Measurements from ENCODE around the gene FXYD6.

The FXYD6 gene

GRCh38 chr11:117884994-117885393 lies 8.5 kb upstream of the FXYD6 start:
- no peak for DNase-seq

DNA sequence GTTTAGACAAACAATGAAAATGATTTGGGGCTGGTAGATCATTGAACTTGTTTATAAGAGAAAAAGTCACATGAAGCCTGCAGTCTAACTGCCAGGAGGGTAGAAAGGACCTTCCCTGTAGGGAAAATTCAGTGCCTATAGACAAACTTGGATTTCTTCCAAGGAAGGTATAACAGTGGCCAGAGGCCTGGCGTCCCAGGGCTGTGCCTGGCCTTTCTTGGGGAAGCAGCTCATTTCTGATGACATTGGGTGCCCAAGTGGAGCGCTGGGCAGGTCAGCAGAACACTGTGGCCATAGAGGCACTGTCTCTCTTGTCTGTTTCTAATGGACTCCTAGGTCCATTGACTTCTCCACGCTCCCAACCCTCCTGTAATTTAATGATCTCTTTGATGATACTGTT lies 6.6 kb upstream of the FXYD6 start:
- DNase-seq, result no peak

DNA sequence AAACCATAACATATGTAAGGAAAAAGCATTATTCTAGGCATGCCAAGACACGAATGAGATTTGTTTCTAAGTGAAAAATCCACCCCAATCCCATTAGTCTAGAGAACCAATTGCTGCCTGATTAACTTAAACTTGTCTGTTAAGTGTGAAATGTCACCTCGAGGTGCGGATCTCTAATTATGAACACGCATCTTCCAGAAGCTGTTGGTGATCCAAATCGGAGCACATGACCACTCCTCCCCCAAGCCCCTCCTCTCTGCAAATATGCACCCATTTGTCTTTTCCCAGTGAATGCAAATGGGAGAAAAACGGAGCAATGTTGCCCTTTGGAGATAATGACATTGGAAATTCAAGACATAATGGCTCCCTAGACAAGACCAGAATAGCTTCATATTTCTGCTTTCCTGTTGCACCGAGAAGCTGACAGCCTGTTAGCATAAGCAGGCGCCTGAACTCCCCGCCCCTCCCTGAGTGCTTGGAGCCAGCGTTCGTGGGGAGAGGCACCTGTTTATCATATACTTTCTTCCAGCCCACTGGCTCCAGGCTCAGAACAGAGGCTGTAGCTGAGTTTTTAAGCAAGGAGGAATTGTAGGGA lies 6.0 kb upstream of the FXYD6 start:
- DNase-seq, result no peak

DNA sequence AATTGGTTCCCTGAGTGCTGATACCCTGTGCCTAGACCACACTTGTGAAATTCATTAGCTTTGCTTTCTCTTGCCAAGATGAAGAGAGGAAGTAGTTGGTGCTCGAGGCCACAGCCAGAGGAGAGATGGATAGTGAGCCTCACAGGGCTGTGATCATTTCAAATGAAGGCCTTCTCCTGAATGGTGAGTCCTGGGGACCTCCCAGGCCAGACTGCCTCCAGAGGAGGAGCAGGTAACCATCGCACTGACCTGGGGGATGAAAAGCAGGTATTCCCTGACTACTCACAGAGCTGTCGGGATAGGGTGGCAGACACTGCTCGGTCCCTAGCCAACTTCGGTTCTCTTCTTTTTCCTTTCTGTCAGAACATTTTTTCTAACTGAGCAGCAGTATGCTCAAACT lies 4.8 kb upstream of the FXYD6 start:
- DNase-seq, result no peak

DNA sequence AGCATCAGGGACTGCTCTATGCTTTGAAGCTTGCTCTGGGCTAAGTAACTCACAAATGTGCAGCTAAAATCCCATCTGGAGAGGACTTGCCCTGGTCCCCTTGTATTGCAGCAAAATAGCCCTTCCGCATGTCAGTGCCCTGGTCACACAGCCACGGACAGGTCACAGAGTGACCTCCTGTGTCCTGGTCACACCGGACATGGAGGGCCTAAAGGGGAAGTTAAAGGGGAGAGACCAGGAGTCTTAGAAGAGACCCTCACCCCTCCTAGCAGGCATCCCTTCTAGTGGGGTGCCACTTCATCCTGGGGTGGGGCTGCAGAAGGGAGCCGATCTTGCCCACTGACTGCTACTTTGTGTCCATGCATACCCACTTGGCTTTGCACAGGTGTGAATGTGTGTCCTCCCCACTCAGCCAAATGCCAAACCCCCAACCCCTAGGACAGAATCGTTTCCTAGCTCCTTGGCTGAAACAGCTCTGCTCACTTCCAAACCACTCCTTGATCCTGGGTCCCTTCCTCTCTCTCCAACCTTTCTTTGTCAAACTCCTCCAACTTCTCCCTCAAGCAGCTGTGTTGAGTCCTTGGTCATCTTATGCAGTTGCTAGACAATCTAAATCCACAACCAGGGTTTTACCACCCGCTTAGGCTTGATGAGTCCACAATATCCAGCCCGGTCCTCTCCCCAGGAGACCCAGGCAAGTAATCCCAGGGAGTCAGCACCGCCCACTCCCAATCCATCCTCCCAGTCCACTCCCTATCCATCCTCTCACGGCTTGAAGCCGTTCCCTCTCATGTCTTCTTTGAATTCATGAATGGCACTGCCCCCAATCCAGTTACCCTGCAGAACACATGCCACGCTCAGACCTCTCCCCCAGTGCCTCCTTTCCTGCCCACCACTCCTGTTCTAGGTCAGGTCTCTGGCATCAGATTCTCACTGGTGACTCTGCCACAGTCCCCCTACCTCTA lies 3.3 kb upstream of the FXYD6 start:
- no peak for DNase-seq

DNA sequence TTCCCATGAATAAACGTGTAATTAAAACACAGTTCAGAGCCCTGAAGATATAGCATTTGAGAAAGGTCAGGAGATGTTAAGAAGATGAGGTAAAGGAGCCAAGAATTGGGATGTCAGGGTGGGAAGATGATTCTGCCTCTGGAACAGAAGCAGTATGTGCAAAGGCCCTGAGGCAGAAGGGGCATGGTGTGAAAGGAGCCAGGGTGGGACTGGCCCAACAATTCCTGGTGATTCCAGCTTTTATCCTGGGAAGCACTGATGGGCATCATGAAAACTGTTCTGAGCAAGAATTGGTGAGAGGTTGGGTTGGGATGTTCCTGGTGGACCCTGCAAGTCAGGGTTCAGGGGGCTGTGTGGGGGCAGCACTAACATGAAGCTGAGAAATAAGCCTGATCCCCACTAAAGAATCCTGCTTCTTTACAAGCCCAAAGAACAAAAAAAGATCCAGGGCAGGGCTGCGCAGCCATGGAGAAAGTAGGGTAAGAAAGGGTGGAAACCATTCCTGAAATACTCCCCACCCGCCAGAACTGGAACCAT lies 2.5 kb upstream of the FXYD6 start:
- DNase-seq, result no peak

DNA sequence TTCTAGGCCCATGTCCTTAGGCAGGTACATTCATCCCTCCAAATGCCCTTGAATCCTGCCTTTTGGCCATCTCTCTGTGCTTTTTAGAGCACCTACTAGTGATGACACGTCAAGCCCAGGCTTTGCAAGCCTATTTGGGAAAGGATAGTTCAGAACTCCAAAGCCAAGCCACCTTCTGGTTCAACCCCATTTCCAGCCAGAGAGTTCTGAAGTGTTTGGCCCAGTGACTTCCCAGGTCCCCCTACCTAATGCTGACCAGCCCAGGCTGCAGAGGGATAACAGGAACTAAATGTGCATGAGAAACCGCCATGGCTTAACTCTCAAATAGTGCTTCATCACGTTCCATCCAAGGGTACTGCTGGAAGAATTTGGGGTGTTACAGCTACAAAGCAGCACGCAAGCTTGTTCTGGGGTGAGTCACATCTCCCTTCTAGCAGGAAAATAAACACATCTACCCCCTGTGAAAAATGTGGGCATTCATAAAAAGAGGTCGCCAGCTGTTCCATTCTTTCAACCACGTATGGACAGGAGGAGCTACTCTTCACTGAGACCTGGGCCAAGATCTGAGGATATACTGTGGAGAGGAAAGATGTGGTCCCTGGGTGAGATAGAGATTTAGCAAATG lies 2.0 kb upstream of the FXYD6 start:
- no peak for DNase-seq

DNA sequence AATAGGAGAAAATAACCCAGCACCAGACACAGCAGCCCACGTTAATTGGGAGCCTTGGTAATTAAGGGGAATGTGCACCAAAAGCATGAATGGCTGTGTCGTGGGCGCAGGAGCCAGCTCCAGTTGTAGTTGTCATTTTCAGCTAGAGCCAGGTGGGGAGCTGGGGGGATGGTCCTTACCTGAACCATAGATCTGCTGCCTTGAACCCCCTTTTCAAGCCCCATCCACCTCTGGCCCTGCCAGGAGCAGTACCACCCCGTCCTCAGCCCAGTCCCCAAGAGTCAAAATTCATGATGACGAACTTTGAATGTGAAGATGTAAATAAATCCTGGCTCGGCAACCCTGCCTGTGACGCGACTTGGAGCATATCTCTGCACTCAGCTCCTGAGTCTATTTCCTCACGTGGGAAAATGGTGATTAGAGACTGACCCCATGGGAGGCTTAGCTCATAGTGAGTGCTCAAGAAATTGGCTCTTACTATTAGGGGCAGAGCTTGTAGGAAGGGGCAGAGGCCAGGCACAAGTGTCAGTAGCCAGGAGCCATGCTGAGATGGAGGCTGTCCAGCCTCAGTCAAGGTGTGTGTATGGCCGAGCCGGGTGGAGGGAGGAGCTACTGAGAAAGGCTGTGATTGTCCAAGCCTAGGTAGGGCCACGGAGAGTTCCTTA lies 794 bp upstream of the FXYD6 start:
- DNase-seq, result no peak

GRCh38 chr11:117876059-117876340 lies 458 bp downstream of the FXYD6 start:
- no peak for DNase-seq

DNA sequence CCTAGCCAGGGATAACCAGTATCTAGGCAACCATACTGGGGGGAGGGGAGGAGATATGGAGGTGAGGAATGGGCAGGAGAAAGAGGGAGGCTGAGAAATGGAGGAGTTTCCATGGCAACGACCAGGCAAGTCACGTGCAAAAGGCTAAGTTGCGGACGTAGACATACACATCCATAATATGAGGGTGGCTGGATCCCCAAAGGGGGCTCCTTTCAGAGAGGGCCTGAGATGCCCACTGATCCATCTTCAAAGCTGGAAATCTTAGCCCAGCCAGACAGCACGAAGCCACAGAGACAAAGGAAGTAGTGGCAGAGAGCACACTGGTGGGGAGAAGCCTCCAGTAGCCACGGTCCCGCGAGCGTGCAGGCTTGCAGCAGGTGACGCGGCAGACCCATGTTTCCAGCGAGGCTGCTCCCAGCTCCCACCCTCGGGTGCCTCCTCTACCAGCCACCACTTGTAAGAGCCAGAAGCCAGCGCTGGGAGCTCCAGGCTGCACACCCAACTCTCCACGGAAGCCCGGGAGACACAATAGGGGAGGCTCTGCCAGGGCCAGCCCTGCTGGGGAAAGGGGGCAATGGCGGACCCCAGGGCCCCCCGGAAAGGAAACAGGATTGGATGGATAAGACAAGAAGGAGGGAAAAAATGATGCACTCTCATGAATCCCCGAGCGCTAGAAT lies 938 bp downstream of the FXYD6 start:
- DNase-seq, result no peak

DNA sequence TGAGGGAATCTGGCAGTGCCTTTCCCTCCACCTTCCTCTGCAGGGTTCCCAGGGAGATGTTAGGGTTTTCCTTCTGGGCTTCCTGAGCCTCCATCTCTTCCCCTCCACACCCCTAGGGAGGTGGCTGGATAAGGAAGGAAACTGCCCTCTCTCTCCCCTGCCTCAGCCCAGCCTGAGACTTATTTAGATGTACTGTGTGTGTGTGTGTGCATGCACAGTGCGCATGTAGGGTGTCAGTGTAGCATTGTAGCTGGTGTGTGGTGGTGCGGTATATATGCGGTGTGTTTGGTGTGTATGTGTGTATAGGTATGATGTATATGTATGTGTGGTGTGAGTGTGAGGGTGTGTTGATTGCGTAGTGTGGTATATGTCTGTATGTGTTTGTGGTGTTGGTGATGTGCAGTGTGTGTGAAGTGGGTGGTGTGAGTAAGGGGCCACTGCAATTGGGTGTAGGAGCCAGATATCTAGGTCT lies 1.5 kb downstream of the FXYD6 start:
- no peak for DNase-seq

- DNase-seq, result no peak
Measured at GRCh38 chr11:117874253-117874909, 2.1 kb downstream of the FXYD6 start.

- DNase-seq, result no peak
Measured at GRCh38 chr11:117873828-117874125, 2.7 kb downstream of the FXYD6 start.

GRCh38 chr11:117872975-117873827 lies 3.3 kb downstream of the FXYD6 start:
- no peak for DNase-seq

DNA sequence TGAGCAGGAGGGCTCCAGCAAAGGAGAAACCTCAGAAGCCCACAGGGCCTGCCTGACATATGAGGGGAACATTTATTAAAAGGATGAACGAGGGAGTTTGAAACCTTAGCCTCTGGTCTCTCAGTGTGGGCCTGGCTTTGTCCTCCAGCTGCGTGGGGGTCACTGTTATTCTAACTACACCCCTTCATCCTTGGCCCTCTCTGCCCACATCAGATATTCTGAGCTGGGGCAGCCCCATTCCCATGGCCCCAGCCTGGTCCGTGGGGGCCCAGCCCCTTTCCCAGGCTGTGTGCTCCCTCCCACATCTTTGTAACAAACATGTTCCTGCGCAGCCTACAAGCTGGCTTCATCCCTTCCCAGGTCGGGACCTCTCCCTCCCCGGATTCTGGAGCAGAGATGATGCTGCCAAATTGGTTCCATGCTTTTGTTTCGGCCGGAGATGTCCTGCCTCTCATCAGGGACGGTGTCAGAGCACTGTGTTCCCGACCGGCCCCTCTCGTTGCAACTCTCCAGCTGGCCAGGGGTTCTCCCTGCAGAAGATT lies 4.0 kb downstream of the FXYD6 start:
- no peak for DNase-seq

DNA sequence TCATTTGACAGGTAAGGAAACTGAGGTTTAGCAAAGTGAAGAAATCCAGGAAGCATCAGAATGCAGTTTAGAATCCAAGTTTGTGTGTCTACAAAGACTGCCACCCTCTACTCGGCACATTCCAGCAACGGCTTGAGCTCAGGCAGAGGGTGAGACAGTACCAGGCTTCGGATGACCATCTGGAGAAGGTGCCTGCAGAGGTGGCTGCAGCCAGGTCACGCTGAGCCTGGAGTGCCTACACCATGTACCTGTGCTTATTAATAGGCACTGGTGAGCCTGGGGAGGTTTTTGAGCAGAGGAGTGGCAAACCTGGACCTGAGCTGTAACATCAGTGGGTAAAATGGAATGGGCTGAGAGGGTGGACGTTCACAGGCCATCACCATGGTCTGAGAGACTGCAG lies 4.7 kb downstream of the FXYD6 start:
- DNase-seq, result no peak

DNA sequence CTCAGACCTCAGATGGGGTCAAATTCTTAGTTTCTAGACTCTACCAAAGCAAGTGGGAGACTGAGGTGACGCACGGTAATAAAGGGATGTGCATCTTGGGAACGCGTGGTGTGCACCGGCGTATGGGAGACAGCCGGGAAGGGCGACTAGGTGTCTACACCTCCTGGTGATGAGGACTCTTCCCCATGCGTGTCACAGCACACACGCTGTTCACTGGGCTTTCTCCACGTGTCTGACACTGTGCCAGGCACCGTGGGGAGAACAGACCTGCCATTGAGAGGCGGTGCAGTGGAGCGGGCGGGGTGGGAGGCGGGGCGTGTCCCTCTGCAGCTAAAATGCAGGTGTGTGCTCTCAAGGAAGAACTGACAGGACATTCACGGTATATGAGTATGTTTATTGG lies 5.3 kb downstream of the FXYD6 start:
- DNase-seq, result no peak

DNA sequence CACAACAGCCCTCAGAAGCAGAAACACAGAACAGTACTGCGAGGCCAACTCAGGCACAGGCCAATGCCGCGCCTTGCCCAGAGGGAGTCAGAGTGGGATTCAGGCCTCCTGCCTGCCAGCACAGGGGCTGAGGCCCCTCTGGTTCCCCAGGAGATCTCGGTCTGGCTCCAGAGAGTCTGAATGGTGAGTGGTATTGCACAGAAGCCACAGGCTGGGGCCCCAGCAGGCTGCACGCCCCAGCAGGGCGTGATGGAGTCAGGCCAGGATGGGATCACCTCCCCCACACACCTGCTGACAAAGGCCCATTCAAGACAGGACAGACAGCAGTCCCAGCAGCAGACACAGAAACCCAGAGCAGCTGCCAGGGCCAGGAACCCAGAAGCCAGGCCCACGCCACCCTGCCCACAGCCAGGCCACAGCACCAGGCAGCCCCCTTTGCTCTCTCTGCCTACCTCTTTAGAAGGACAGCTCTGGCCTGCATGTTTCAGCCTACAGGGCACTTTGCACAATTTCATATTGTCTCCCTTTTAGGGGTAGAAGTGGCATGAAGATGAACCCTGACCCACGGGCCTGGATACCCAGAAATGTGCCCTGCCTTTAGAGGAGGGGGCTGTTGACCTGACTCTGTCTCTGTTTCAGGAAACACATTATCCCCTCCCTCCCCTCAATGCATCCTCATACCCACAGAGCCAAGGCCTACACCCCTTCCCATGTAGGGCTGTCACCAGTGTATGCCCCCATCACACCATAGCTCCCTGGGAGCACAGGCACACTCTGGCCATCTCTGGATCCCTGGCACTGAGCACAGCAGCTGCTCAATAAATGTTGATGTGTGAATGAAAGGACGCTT lies 6.1 kb downstream of the FXYD6 start:
- DNase-seq, result no peak

DNA sequence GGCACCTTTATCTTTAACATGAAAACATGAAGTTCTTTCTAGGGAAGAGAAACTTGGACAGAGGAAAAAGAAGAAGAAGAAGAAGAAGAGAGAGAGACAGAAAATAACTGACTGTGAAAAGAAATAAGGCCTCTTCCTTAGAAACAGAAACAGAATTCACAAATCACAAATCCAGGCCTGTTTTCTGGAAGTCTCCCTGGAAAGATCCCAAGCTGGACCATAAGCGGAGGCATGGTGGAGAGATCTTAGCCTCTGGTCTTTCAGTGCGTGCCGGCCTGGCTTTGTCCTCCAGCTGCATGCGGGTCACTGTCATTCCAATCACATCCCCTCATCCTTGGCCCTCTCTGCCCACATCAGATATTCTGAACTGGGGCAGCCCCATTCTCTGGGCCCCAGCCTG lies 6.9 kb downstream of the FXYD6 start:
- no peak for DNase-seq
